Breast epithelium (tissue), 4 donors: ENCODE results near the gene HIGD2A. TPM values are rescaled to one million over a fixed set of nuclear protein-coding genes. Genes with fewer than 3 reads are reported as not detected.

Experiments
- DNase-seq, 2 donors: peaks; one replicate each; pipeline ENCODE4 v3.0.0-alpha.2; 2019; ENCODE audit warnings: low spot score in 2 of 2
- H3K27ac ChIP-seq, 2 donors: fragments of 200-600 bp; sonication (generic) in 1 of 2; one replicate each; pipeline ENCODE4 v1.5.1; 2016 to 2019; ENCODE audit warnings: mild to moderate bottlenecking in 1 of 2
- H3K27me3 ChIP-seq, 2 donors: fragments of 200-600 bp; sonication (generic) in 1 of 2; one replicate each; pipeline versions ENCODE4 v1.5.1 to v1.6.0; 2017 to 2019; ENCODE audit warnings: control low read depth in 1 of 2, mild to moderate bottlenecking in 1 of 2
- H3K36me3 ChIP-seq: fragments of 200-600 bp; one replicate; pipeline ENCODE4 v1.5.1; 2019
- H3K4me1 ChIP-seq, 2 donors: fragments of 200-600 bp; sonication (generic); one replicate each; pipeline ENCODE4 v1.5.1; 2016 to 2019; ENCODE audit warnings: control low read depth in 1 of 2
- H3K4me3 ChIP-seq, 3 donors: fragments of 200-600 bp; sonication (generic); 1 replicate in 2 of 3; 2 replicates in 1 of 3; pipeline ENCODE4 v1.5.1; 2016 to 2019; ENCODE audit warnings: mild to moderate bottlenecking in 3 of 3, moderate library complexity in 2 of 3
- H3K9me3 ChIP-seq, 2 donors: fragments of 200-600 bp; sonication (generic) in 1 of 2; one replicate each; pipeline ENCODE4 v1.5.1; 2016 to 2019; ENCODE audit warnings: control low read depth in 1 of 2
- CTCF ChIP-seq, 3 donors: fragments of 450-650 bp; IDR thresholded peaks; one replicate each; pipeline ENCODE4 v1.5.1; 2016 to 2017; ENCODE audit warnings: antibody characterized with exemption in 3 of 3, mild to moderate bottlenecking in 3 of 3, moderate library complexity in 3 of 3
- POLR2A ChIP-seq: fragments of 450-650 bp; IDR thresholded peaks from one replicate; pipeline ENCODE4 v1.6.1; 2016; ENCODE audit warnings: antibody characterized with exemption, mild to moderate bottlenecking, moderate library complexity
- POLR2AphosphoS5 ChIP-seq, 3 donors: sonication (generic); formaldehyde crosslinking; IDR thresholded peaks; one replicate each; pipeline ENCODE4 v1.6.1; 2017; ENCODE audit warnings: antibody characterized with exemption in 3 of 3
- intact Hi-C: fragments of 100-400 bp; cut with DNase I; formaldehyde crosslinking; loops from one replicate; pipeline ENCODE4 v1.15.1; 2023; ENCODE audit warnings: low total_unique reads
- total RNA-seq, 3 donors: library from RNA; depleted of rRNA; stranded (reverse); fragments of >200 nt; gene quantifications; one replicate each; pipeline ENCODE4 v1.1.0, GENCODE V29; 2016

Gene HIGD2A
- total RNA-seq, 3 donors from 2014 or later = 68.5 to 134 (median 80.2) TPM

DNA sequence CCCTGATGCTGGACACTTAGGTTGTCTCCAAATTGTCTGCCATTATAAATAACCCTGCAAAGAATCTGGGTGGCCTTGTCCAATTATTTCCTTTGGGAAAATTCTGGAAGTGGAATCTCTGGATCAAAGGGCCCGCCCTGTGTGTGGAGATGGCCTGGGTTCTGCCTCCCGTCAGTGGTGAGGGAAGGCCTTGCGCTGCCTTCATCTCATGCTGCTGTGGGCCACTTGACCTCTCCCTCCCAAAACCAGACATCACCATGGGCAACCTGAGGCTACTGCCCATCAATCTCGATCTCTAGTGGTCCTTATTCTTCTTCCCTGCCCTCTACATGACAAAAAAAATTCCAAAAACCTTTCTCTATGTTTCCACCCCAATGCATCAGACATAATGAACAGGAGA lies 21.2 kb downstream of the HIGD2A start:
- no peak overlapping the region for H3K27ac ChIP-seq

GRCh38 chr5:176410486-176411180 lies 22.1 kb downstream of the HIGD2A start:
- Histone ChIP-seq H3K9me3 (no peaks in the 10 kb centered on the region), H3K4me1 (peaks cover 0 to 11% of the 10 kb centered on the region in 2 donors), H3K27me3 (no peaks in the 10 kb centered on the region), H3K36me3 (no peaks in the 10 kb centered on the region), H3K4me3 (no peak overlapping the region), H3K27ac (no peak overlapping the region)
- TF ChIP-seq POLR2A (no peak), CTCF (IDR thresholded peaks at IDR 0.05) (no peak), POLR2AphosphoS5 (IDR thresholded peaks at IDR 0.05) (no peak)
- no peak for DNase-seq
- intact Hi-C loops = no loop called here

More for the DNA sequence above, 21.2 kb downstream of the HIGD2A start:
- H3K27me3 ChIP-seq = no peaks in the 10 kb centered on the region
- no peaks in the 10 kb centered on the region for H3K36me3 ChIP-seq
- DNase-seq = no peak
- TF ChIP-seq POLR2A (no peak), POLR2AphosphoS5 (IDR thresholded peaks at IDR 0.05) (no peak)
- intact Hi-C loops = no loop called here
- H3K4me3 ChIP-seq = no peak overlapping the region
- H3K4me1 ChIP-seq = peaks cover 0 to 8% of the 10 kb centered on the region in 2 donors
- H3K9me3 ChIP-seq = no peaks in the 10 kb centered on the region

DNA sequence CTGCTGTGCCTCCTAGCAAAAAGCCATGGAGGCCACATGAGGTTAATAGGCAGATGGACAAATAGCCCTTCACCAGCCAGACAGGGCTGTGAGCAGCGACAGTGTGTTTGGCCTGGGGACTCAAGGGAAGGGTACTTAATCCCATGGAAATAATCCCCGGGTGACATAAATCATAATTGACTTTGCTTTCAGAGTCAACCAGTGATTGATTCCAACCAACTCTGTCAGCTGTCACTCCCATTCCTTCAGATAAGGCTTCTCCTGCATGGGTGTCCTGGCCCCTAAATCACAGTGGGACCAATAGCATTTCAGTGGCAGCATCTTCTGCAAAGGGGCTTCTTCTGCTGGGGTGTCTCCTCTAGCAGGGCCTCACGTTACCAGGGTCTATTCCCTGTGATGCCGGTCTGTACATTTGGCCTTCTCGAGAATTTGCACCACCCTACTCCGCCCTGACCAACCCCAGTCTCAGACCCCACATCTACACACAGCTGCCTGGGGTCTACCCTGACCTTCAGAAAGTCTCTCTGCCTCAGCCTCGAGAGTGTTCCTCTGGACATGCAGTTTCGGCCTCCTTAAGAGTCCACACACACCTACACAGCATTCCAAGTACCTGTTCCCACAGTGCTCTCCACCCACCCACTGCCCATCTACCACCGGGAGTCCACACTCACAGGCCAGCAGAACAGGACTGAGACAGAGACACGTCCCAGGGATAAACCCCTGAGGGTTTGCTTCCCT lies 24.1 kb downstream of the HIGD2A start:
- TF ChIP-seq POLR2AphosphoS5 (IDR thresholded peaks at IDR 0.05) (no peak), CTCF (IDR thresholded peaks at IDR 0.05) (no peak), POLR2A (no peak)
- Histone ChIP-seq H3K4me1 (peaks cover 0 to 11% of the 10 kb centered on the region in 2 donors), H3K27me3 (no peaks in the 10 kb centered on the region), H3K4me3 (peak overlapping the region in 1 of 3 donors; percentile 22), H3K27ac (peak overlapping the region in 1 of 2 donors; percentile 96), H3K9me3 (no peaks in the 10 kb centered on the region), H3K36me3 (no peaks in the 10 kb centered on the region)
- intact Hi-C loops = no loop called here
- DNase-seq = peak in 1 of 2 donors; percentile 31

GRCh38 chr5:176413255-176413565 lies 24.7 kb downstream of the HIGD2A start:
- Histone ChIP-seq H3K27me3 (no peaks in the 10 kb centered on the region), H3K9me3 (no peaks in the 10 kb centered on the region), H3K4me1 (peaks cover 0 to 11% of the 10 kb centered on the region in 2 donors), H3K27ac (peak overlapping the region; percentile 55 to 96), H3K4me3 (peak overlapping the region in 1 of 3 donors; percentile 22), H3K36me3 (no peaks in the 10 kb centered on the region)
- no peak for DNase-seq
- intact Hi-C loops = no loop called here
- TF ChIP-seq POLR2AphosphoS5 (IDR thresholded peaks at IDR 0.05) (no peak), POLR2A (no peak), CTCF (IDR thresholded peaks at IDR 0.05) (no peak)

DNA sequence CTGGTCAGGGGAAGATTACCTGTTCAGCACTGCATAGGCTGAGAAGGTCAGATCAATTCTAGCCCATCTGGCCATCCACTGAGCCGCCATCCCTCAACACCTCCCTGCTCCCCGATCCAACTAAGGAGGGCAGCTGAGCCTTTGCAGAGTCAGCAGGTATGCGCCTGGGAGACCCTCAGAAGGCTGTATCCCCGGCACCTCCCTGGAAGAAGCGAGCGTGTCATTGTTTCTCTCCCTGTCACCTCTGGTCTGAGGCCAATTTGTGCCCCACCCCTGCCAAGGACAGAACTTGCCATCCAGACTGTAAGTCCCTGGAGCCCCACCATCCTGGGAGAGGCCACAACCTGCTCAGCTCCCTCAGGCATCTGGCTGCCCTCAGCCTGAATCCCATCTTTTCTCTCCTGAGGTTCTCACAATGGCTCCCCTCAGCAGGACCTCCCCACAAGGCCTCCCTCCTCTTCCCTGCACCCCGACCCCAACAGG lies 25.2 kb downstream of the HIGD2A start:
- Histone ChIP-seq H3K27me3 (no peaks in the 10 kb centered on the region), H3K27ac (peak overlapping the region; percentile 55 to 96), H3K36me3 (no peaks in the 10 kb centered on the region), H3K9me3 (no peaks in the 10 kb centered on the region), H3K4me3 (peak overlapping the region in 1 of 3 donors; percentile 22), H3K4me1 (peaks cover 0 to 11% of the 10 kb centered on the region in 2 donors)
- intact Hi-C loops = no loop called here
- TF ChIP-seq CTCF (IDR thresholded peaks at IDR 0.05) (no peak), POLR2A (no peak), POLR2AphosphoS5 (IDR thresholded peaks at IDR 0.05) (no peak)
- DNase-seq = no peak
